IPS DF 19.7 (cell line): ENCODE measurements around the gene HOXD8.
A peak's percentile ranks its signal among the peaks of the same experiment; 100 is the strongest.

ENCODE experiments used
- DNase-seq: peaks from one replicate; pipeline ENCODE4 v3.0.0-alpha.2; 2013; ENCODE audit warnings: low read depth, low spot score

The HOXD8 gene

GRCh38 chr2:176090862-176091261 lies 38.6 kb upstream of the HOXD8 start:
- DNase-seq, result no peak

GRCh38 chr2:176091329-176092258 lies 37.9 kb upstream of the HOXD8 start:
- DNase-seq, result no peak

GRCh38 chr2:176092270-176093144 lies 37.0 kb upstream of the HOXD8 start, which contains the start of gene HOXD13:
TSS of gene HOXD13 (plus strand) at chr2:176092721. CDS start at chr2:176092891, 170 bp downstream.
- DNase-seq, result no peak

GRCh38 chr2:176093145-176093897 lies 36.2 kb upstream of the HOXD8 start:
- no peak for DNase-seq

GRCh38 chr2:176093898-176094249 lies 35.6 kb upstream of the HOXD8 start:
- DNase-seq, result no peak

- DNase-seq, result no peak
Measured at GRCh38 chr2:176094349-176094748, 35.2 kb upstream of the HOXD8 start.

GRCh38 chr2:176095421-176095820 lies 34.1 kb upstream of the HOXD8 start:
- DNase-seq, result no peak

- DNase-seq, result no peak
Measured at GRCh38 chr2:176096243-176096985, 33.1 kb upstream of the HOXD8 start.

- DNase-seq, result peak; percentile 84
Measured at GRCh38 chr2:176096986-176097819, 32.3 kb upstream of the HOXD8 start.

GRCh38 chr2:176097820-176098365 lies 31.6 kb upstream of the HOXD8 start:
- no peak for DNase-seq

GRCh38 chr2:176098366-176099158 lies 30.9 kb upstream of the HOXD8 start:
- no peak for DNase-seq

GRCh38 chr2:176099159-176099727 lies 30.3 kb upstream of the HOXD8 start:
- no peak for DNase-seq

GRCh38 chr2:176099728-176100546 lies 29.6 kb upstream of the HOXD8 start, which contains the start of gene HOXD12:
TSS of gene HOXD12 (plus strand) at chr2:176099795. CDS start at chr2:176099802, 7 bp downstream.
- no peak for DNase-seq

GRCh38 chr2:176100547-176101140 lies 28.9 kb upstream of the HOXD8 start:
- no peak for DNase-seq

GRCh38 chr2:176101216-176101830 lies 28.2 kb upstream of the HOXD8 start:
- DNase-seq, result no peak

GRCh38 chr2:176101842-176102241 lies 27.7 kb upstream of the HOXD8 start:
- no peak for DNase-seq
